Measurements from ENCODE around the gene SLC39A11. TPM values are rescaled to one million over a fixed set of nuclear protein-coding genes. Genes with fewer than 3 reads are reported as not detected.

The SLC39A11 gene
- polyA plus RNA-seq, 1 donor from 2014 or later: 8.0 TPM

GRCh38 chr17:73069841-73070240 lies 22.6 kb downstream of the SLC39A11 start:
- no peak overlapping the region for H3K27ac ChIP-seq (ENCODE audit: low read length)
- no peaks in the 10 kb centered on the region for H3K9me2 ChIP-seq (ENCODE audit: insufficient read depth, low read length)
- TF ChIP-seq, protein P1, sequence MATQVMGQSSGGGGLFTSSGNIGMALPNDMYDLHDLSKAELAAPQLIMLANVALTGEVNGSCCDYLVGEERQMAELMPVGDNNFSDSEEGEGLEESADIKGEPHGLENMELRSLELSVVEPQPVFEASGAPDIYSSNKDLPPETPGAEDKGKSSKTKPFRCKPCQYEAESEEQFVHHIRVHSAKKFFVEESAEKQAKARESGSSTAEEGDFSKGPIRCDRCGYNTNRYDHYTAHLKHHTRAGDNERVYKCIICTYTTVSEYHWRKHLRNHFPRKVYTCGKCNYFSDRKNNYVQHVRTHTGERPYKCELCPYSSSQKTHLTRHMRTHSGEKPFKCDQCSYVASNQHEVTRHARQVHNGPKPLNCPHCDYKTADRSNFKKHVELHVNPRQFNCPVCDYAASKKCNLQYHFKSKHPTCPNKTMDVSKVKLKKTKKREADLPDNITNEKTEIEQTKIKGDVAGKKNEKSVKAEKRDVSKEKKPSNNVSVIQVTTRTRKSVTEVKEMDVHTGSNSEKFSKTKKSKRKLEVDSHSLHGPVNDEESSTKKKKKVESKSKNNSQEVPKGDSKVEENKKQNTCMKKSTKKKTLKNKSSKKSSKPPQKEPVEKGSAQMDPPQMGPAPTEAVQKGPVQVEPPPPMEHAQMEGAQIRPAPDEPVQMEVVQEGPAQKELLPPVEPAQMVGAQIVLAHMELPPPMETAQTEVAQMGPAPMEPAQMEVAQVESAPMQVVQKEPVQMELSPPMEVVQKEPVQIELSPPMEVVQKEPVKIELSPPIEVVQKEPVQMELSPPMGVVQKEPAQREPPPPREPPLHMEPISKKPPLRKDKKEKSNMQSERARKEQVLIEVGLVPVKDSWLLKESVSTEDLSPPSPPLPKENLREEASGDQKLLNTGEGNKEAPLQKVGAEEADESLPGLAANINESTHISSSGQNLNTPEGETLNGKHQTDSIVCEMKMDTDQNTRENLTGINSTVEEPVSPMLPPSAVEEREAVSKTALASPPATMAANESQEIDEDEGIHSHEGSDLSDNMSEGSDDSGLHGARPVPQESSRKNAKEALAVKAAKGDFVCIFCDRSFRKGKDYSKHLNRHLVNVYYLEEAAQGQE (IDR thresholded peaks at IDR 0.05; ENCODE audit: borderline replicate concordance): no peak
- TF ChIP-seq TAF1 (IDR thresholded peaks at IDR 0.05; ENCODE audit: low read depth): no peak
- no peak for TF ChIP-seq EZH2 (IDR thresholded peaks at IDR 0.05; ENCODE audit: borderline replicate concordance, insufficient read depth, low read length, poor library complexity, severe bottlenecking)
- no peak for TF ChIP-seq POLR2AphosphoS5 (IDR thresholded peaks at IDR 0.05)
- no peak for TF ChIP-seq MXI1 (conservative IDR thresholded peaks at IDR 0.05; ENCODE audit: poor library complexity, severe bottlenecking)
- TF ChIP-seq SMC3 (conservative IDR thresholded peaks at IDR 0.05; ENCODE audit: poor library complexity): no peak
- no peak for TF ChIP-seq RAD21 (conservative IDR thresholded peaks at IDR 0.05)
- TF ChIP-seq EP300 (conservative IDR thresholded peaks at IDR 0.05; ENCODE audit: poor library complexity, severe bottlenecking): no peak
- no peak for TF ChIP-seq CTCF (IDR thresholded peaks at IDR 0.05; ENCODE audit: poor library complexity, severe bottlenecking)
- no peak overlapping the region for H3K4me2 ChIP-seq (ENCODE audit: low read length)
- H3K27me3 ChIP-seq (ENCODE audit: insufficient read depth, low read depth, low read length): no peaks in the 10 kb centered on the region
- no peak overlapping the region for H3K9ac ChIP-seq (ENCODE audit: low read length)
- no peaks in the 10 kb centered on the region for H4K20me1 ChIP-seq (ENCODE audit: insufficient read depth)
- H3F3A ChIP-seq (ENCODE audit: insufficient read depth, low read length, poor library complexity, severe bottlenecking): no peaks in the 10 kb centered on the region
- no peaks in the 10 kb centered on the region for H3K9me3 ChIP-seq (ENCODE audit: low read length)
- H3K4me3 ChIP-seq (ENCODE audit: low read length): no peak overlapping the region
- H2AFZ ChIP-seq (ENCODE audit: low read depth, low read length): no peak overlapping the region
- no peaks in the 10 kb centered on the region for H3K36me3 ChIP-seq (ENCODE audit: insufficient read depth, low read length)
- H3K79me2 ChIP-seq (replicated peaks; ENCODE audit: insufficient read depth, low read length): no peaks in the 10 kb centered on the region

DNA sequence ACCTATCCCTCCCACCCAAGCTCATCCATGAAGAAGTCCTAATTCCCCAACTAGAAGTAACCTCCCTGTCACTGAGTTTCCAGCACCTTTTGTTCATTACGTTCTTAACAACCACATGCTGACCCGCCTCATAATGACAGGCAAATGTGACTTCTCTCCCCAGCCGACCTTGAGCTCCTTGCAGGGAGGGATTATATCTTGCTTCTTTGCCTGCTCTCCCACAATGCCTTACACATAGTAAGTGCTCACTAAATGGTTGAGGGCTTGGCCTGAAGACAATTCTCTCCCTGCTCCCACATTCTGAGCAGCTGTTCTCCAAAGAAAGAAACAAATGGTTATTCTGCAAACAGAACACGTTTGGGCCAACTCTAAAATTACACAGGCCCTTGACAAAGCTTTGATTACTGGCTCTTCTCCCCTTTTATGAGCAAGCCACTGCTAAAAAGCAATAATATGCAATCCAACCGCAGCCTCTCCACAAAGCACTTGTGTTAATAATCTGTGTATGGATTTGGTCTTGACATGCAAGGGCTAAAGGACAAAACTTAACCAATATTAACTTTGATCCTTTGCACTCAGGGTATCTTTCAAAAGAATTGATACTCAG lies 23.2 kb downstream of the SLC39A11 start:
- Histone ChIP-seq H2AFZ (ENCODE audit: low read depth, low read length) (no peak overlapping the region), H3K4me3 (ENCODE audit: low read length) (no peak overlapping the region), H3K9ac (ENCODE audit: low read length) (no peak overlapping the region), H3K9me3 (ENCODE audit: low read length) (no peaks in the 10 kb centered on the region), H3K4me2 (ENCODE audit: low read length) (no peak overlapping the region), H3K9me2 (ENCODE audit: insufficient read depth, low read length) (no peaks in the 10 kb centered on the region), H3K79me2 (replicated peaks; ENCODE audit: insufficient read depth, low read length) (no peaks in the 10 kb centered on the region), H3F3A (ENCODE audit: insufficient read depth, low read length, poor library complexity, severe bottlenecking) (no peaks in the 10 kb centered on the region), H3K27ac (ENCODE audit: low read length) (no peak overlapping the region), H3K36me3 (ENCODE audit: insufficient read depth, low read length) (no peaks in the 10 kb centered on the region), H3K27me3 (ENCODE audit: insufficient read depth, low read depth, low read length) (no peaks in the 10 kb centered on the region), H4K20me1 (ENCODE audit: insufficient read depth) (no peaks in the 10 kb centered on the region)
- TF ChIP-seq EZH2 (IDR thresholded peaks at IDR 0.05; ENCODE audit: borderline replicate concordance, insufficient read depth, low read length, poor library complexity, severe bottlenecking) (no peak), TAF1 (IDR thresholded peaks at IDR 0.05; ENCODE audit: low read depth) (no peak), SMC3 (conservative IDR thresholded peaks at IDR 0.05; ENCODE audit: poor library complexity) (no peak), CTCF (IDR thresholded peaks at IDR 0.05; ENCODE audit: poor library complexity, severe bottlenecking) (no peak), EP300 (conservative IDR thresholded peaks at IDR 0.05; ENCODE audit: poor library complexity, severe bottlenecking) (no peak), RAD21 (conservative IDR thresholded peaks at IDR 0.05) (no peak)
- TF ChIP-seq, protein P1 (IDR thresholded peaks at IDR 0.05; ENCODE audit: borderline replicate concordance): no peak
